H9 (cell line): ENCODE measurements around the gene SHOC1. TPM values are rescaled to one million over a fixed set of nuclear protein-coding genes. Genes with fewer than 3 reads are reported as not detected.

Experiments used
- DNase-seq: peaks from one replicate; pipeline ENCODE4 v3.0.0-alpha.2; 2017
- H2AFZ ChIP-seq: one replicate; pipeline ENCODE4 v1.6.1; 2013; ENCODE audit warnings: mild to moderate bottlenecking, low read length, control low read depth, moderate library complexity
- H2AK5ac ChIP-seq: 2 replicates; pipeline ENCODE4 v1.6.1; 2013; ENCODE audit warnings: low read length, control low read depth, mixed read lengths; ENCODE audit not compliant: insufficient read length
- H2BK120ac ChIP-seq: one replicate; pipeline ENCODE4 v1.6.1; 2013; ENCODE audit warnings: low read depth, mild to moderate bottlenecking, low read length, control low read depth, inconsistent platforms; ENCODE audit not compliant: poor library complexity, severe bottlenecking
- H2BK12ac ChIP-seq: 2 replicates; pipeline ENCODE4 v1.6.1; 2013; ENCODE audit warnings: low read length, control low read depth, mixed read lengths, low read depth; ENCODE audit not compliant: insufficient read length
- H2BK15ac ChIP-seq: 2 replicates; pipeline ENCODE4 v1.6.1; 2013; ENCODE audit warnings: low read depth, low read length, control low read depth
- H2BK20ac ChIP-seq: one replicate; pipeline ENCODE4 v1.6.1; 2013; ENCODE audit warnings: low read depth, mild to moderate bottlenecking, low read length, control low read depth, inconsistent platforms; ENCODE audit not compliant: poor library complexity, severe bottlenecking
- H2BK5ac ChIP-seq: 2 replicates; pipeline ENCODE4 v1.6.1; 2013; ENCODE audit warnings: low read length, control low read depth, mixed read lengths; ENCODE audit not compliant: insufficient read length
- H3K14ac ChIP-seq: 2 replicates; pipeline ENCODE4 v1.6.1; 2013; ENCODE audit warnings: low read length, control low read depth; ENCODE audit not compliant: insufficient read depth
- H3K18ac ChIP-seq: 2 replicates; pipeline ENCODE4 v1.6.1; 2013; ENCODE audit warnings: low read depth, mild to moderate bottlenecking, mixed read lengths, low read length, control low read depth; ENCODE audit not compliant: insufficient read length
- H3K23ac ChIP-seq: 2 replicates; pipeline ENCODE4 v1.6.1; 2013; ENCODE audit warnings: low read length, control low read depth, mixed read lengths, low read depth; ENCODE audit not compliant: insufficient read length
- H3K23me2 ChIP-seq: 2 replicates; pipeline ENCODE4 v1.6.1; 2013; ENCODE audit warnings: low read depth, mild to moderate bottlenecking, mixed read lengths, low read length, control low read depth; ENCODE audit not compliant: insufficient read length, poor library complexity, severe bottlenecking
- H3K27ac ChIP-seq: 2 replicates; pipeline ENCODE4 v1.5.1; 2013; ENCODE audit warnings: low read length, control low read depth, mixed read lengths, low read depth; ENCODE audit not compliant: insufficient read length
- H3K27me3 ChIP-seq: 2 replicates; pipeline ENCODE4 v1.6.1; 2013; ENCODE audit warnings: low read length, control low read depth, inconsistent platforms; ENCODE audit not compliant: insufficient read depth
- H3K4ac ChIP-seq: 2 replicates; pipeline ENCODE4 v1.6.1; 2013; ENCODE audit warnings: low read depth, mild to moderate bottlenecking, control low read depth, inconsistent platforms, low read length, moderate library complexity
- H3K4me1 ChIP-seq: 2 replicates; pipeline ENCODE4 v1.6.1; 2013; ENCODE audit warnings: low read length, control low read depth, inconsistent platforms; ENCODE audit not compliant: insufficient read depth
- H3K4me2 ChIP-seq: 2 replicates; pipeline ENCODE4 v1.6.1; 2013; ENCODE audit warnings: low read length, control low read depth, mixed read lengths; ENCODE audit not compliant: insufficient read length, insufficient read depth
- H3K56ac ChIP-seq: 2 replicates; pipeline ENCODE4 v1.6.1; 2013; ENCODE audit warnings: low read depth, mild to moderate bottlenecking, mixed read lengths, low read length, control low read depth; ENCODE audit not compliant: insufficient read length
- H3K79me1 ChIP-seq: 2 replicates; pipeline ENCODE4 v1.6.1; 2013; ENCODE audit warnings: low read depth, mild to moderate bottlenecking, moderate library complexity, low read length, control low read depth, inconsistent platforms; ENCODE audit not compliant: insufficient read depth, poor library complexity, severe bottlenecking
- H3K79me2 ChIP-seq: 2 replicates; pipeline ENCODE4 v1.6.1; 2013; ENCODE audit warnings: low read length, control low read depth, inconsistent platforms; ENCODE audit not compliant: insufficient read depth
- H3K9ac ChIP-seq: 2 replicates; pipeline ENCODE4 v1.6.1; 2013; ENCODE audit warnings: low read length, control low read depth, mixed read lengths; ENCODE audit not compliant: insufficient read length; ENCODE audit errors: extremely low read depth
- H3K9me3 ChIP-seq: one replicate; pipeline ENCODE4 v1.6.1; 2013; ENCODE audit warnings: low read depth, low read length, inconsistent platforms; ENCODE audit not compliant: control insufficient read depth
- H3T11ph ChIP-seq: one replicate; pipeline ENCODE4 v1.6.1; 2013; ENCODE audit warnings: mild to moderate bottlenecking, low read length, control low read depth, inconsistent platforms
- H4K20me1 ChIP-seq: one replicate; pipeline ENCODE4 v1.6.1; 2013; ENCODE audit not compliant: control insufficient read depth, insufficient read length, insufficient read depth
- H4K5ac ChIP-seq: 2 replicates; pipeline ENCODE4 v1.6.1; 2013; ENCODE audit warnings: low read depth, mild to moderate bottlenecking, mixed read lengths, low read length, control low read depth; ENCODE audit not compliant: insufficient read length
- H4K8ac ChIP-seq: replicated peaks from 2 replicates; pipeline ENCODE4 v1.6.1; 2013; ENCODE audit warnings: low read length, control low read depth, mixed read lengths, low read depth; ENCODE audit not compliant: insufficient read length
- H4K91ac ChIP-seq: 2 replicates; pipeline ENCODE4 v1.6.1; 2013; ENCODE audit warnings: low read depth, mild to moderate bottlenecking, moderate library complexity, mixed read lengths, low read length, control low read depth; ENCODE audit not compliant: insufficient read length
- H3K27ac Mint-ChIP-seq, 3 experiments: 2 replicates in 2 of 3; 3 replicates in 1 of 3; pipeline ENCODE4 v1.8.0; 2020 to 2021; ENCODE audit warnings: mixed read lengths in 3 of 3, mild to moderate bottlenecking in 1 of 3, moderate library complexity in 1 of 3
- H3K27me3 Mint-ChIP-seq: 2 replicates; pipeline ENCODE4 v1.8.0; 2021; ENCODE audit warnings: low read depth, mild to moderate bottlenecking, moderate library complexity, mixed read lengths
- H3K36me3 Mint-ChIP-seq, 3 experiments: 2 replicates in 2 of 3; 3 replicates in 1 of 3; pipeline ENCODE4 v1.8.0; 2020 to 2021; ENCODE audit warnings: low read depth in 3 of 3, mixed read lengths in 3 of 3; ENCODE audit not compliant: insufficient read depth in 1 of 3
- H3K4me1 Mint-ChIP-seq, 2 experiments: 2 replicates each; pipeline ENCODE4 v1.8.0; 2020; ENCODE audit warnings: mixed read lengths in 2 of 2
- H3K4me3 Mint-ChIP-seq, 2 experiments: 2 replicates in 1 of 2; 3 replicates in 1 of 2; pipeline ENCODE4 v1.8.0; 2020 to 2021; ENCODE audit warnings: mild to moderate bottlenecking in 2 of 2, mixed read lengths in 2 of 2, moderate library complexity in 1 of 2
- H3K9me3 Mint-ChIP-seq, 2 experiments: 2 replicates in 1 of 2; 3 replicates in 1 of 2; pipeline ENCODE4 v1.8.0; 2020; ENCODE audit warnings: mild to moderate bottlenecking in 2 of 2, mixed read lengths in 2 of 2, moderate library complexity in 1 of 2
- CTCF ChIP-seq: fragments of 200-600 bp; sonication (generic); conservative IDR thresholded peaks from 3 replicates; pipeline ENCODE4 v1.8.0; 2021; ENCODE audit warnings: antibody characterized with exemption, mild to moderate bottlenecking
- WGBS: extraction: QIAGEN DNeasy Blood & Tissue Kit; methylation state at CpG from one replicate; pipeline ENCODE4 v1.1.7; 2013; ENCODE audit warnings: missing lambda C conversion rate, low lambda C conversion rate, mixed read lengths; ENCODE audit not compliant: insufficient read length; ENCODE audit errors: extremely low coverage; 5-methylcytosine and 5-hydroxymethylcytosine counted together
- total RNA-seq: library from RNA; stranded (reverse); gene quantifications from 2 replicates; pipeline ENCODE4 v1.2.1, GENCODE V29; 2021

SHOC1 gene
- total RNA-seq, 1 experiment from 2014 or later: not detected

GRCh38 chr9:111836311-111836710 lies 41.6 kb upstream of the SHOC1 start:
- no peaks in the 10 kb centered on the region for H3K9me3 Mint-ChIP-seq
- H2BK120ac ChIP-seq: no peak overlapping the region

More at GRCh38 chr9:111836311-111836710, 41.6 kb upstream of the SHOC1 start:
- H3K56ac ChIP-seq: no peak overlapping the region
- H2BK15ac ChIP-seq: no peak overlapping the region
- H3K79me1 ChIP-seq: no peaks in the 10 kb centered on the region
- H3K14ac ChIP-seq: no peak overlapping the region
- Mint-ChIP-seq H3K27me3 (peaks cover 2% of the 10 kb centered on the region), H3K4me3 (no peak overlapping the region), H3K4me1 (no peaks in the 10 kb centered on the region), H3K27ac (no peak overlapping the region), H3K36me3 (no peaks in the 10 kb centered on the region)
- no peak overlapping the region for H3K23ac ChIP-seq
- H2BK20ac ChIP-seq: no peak overlapping the region
- no peaks in the 10 kb centered on the region for H3K27me3 ChIP-seq
- H3T11ph ChIP-seq: no peak overlapping the region
- no peak overlapping the region for H4K91ac ChIP-seq
- H3K4me2 ChIP-seq: no peak overlapping the region
- no peak overlapping the region for H2BK5ac ChIP-seq
- no peaks in the 10 kb centered on the region for H3K23me2 ChIP-seq
- no peak overlapping the region for H2BK12ac ChIP-seq
- no peak overlapping the region for H4K8ac ChIP-seq
- no peak overlapping the region for H3K27ac ChIP-seq
- WGBS: no CpG with 5 or more reads among the region's 2 CpGs
- no peak overlapping the region for H3K4ac ChIP-seq
- H4K20me1 ChIP-seq: no peaks in the 10 kb centered on the region
- H2AK5ac ChIP-seq: no peak overlapping the region
- H3K18ac ChIP-seq: no peak overlapping the region
- no peaks in the 10 kb centered on the region for H3K9me3 ChIP-seq
- H2AFZ ChIP-seq: no peak overlapping the region
- no peak overlapping the region for H4K5ac ChIP-seq
- no peaks in the 10 kb centered on the region for H3K4me1 ChIP-seq
- no peak for DNase-seq
- H3K9ac ChIP-seq: no peak overlapping the region
- no peaks in the 10 kb centered on the region for H3K79me2 ChIP-seq
- TF ChIP-seq CTCF: no peak
